Transverse colon (tissue), 4 donors: ENCODE data around the gene ORM2. TPM values are rescaled to one million over a fixed set of nuclear protein-coding genes. Genes with fewer than 3 reads are reported as not detected.

Experiments used
- DNase-seq: peaks from one replicate; pipeline ENCODE4 v3.0.0-alpha.2; 2019
- H3K27ac ChIP-seq, 4 donors: fragments of 200-600 bp; sonication (generic); 2 replicates each; pipeline ENCODE4 v1.5.1; 2016 to 2018; ENCODE audit warnings: inconsistent platforms in 4 of 4
- H3K27me3 ChIP-seq: fragments of 200-600 bp; sonication (generic); 2 replicates; pipeline ENCODE4 v1.5.1; 2017; ENCODE audit warnings: inconsistent platforms
- H3K36me3 ChIP-seq, 4 donors: fragments of 200-600 bp; sonication (generic); 2 replicates each; pipeline ENCODE4 v1.5.1; 2017 to 2019; ENCODE audit warnings: inconsistent platforms in 4 of 4
- H3K4me1 ChIP-seq, 4 donors: fragments of 200-600 bp; sonication (generic); 2 replicates each; pipeline ENCODE4 v1.5.1; 2017 to 2020; ENCODE audit warnings: inconsistent platforms in 4 of 4
- H3K4me3 ChIP-seq, 4 donors: fragments of 200-600 bp; sonication (generic); 1 replicate in 1 of 4; 2 replicates in 3 of 4; pipeline versions ENCODE4 v1.5.1 to v1.6.1; 2017 to 2019; ENCODE audit warnings: inconsistent platforms in 4 of 4
- H3K9me3 ChIP-seq, 2 donors: fragments of 200-600 bp; sonication (generic); 2 replicates each; pipeline ENCODE4 v1.5.1; 2017 to 2019; ENCODE audit warnings: inconsistent platforms in 2 of 2
- EP300 ChIP-seq: sonication (generic); formaldehyde crosslinking; IDR thresholded peaks from one replicate; pipeline ENCODE4 v1.6.1; 2017; ENCODE audit warnings: antibody characterized with exemption, low read depth
- POLR2A ChIP-seq: fragments of 450-650 bp; IDR thresholded peaks from one replicate; pipeline ENCODE4 v1.6.1; 2016; ENCODE audit warnings: antibody characterized with exemption, mild to moderate bottlenecking, moderate library complexity
- POLR2AphosphoS5 ChIP-seq, 3 donors: sonication (generic); formaldehyde crosslinking; IDR thresholded peaks; one replicate each; pipeline ENCODE4 v1.6.1; 2016; ENCODE audit warnings: antibody characterized with exemption in 3 of 3
- WGBS, 2 donors: methylation state at CpG; one replicate each; pipeline ENCODE4 v1.1.5; 2018; ENCODE audit warnings: low coverage in 1 of 2; 5-methylcytosine and 5-hydroxymethylcytosine counted together
- in situ Hi-C, 4 donors: fragments of 200-750 bp; cut with MboI; loops; one replicate each; pipeline versions ENCODE4 v1.15.0 to v1.15.1; 2017; ENCODE audit warnings: low sequenced_read_pairs in 3 of 4, low pct_ligation_motif_present in 1 of 4, low pct_unique_long_range_greater_than_20kb in 1 of 4
- intact Hi-C: fragments of 100-400 bp; cut with DNase I; formaldehyde crosslinking; loops from one replicate; pipeline ENCODE4 v1.15.1; 2023; ENCODE audit warnings: low total_unique reads
- total RNA-seq, 4 donors: library from RNA; depleted of rRNA; stranded (reverse); fragments of >200 nt; gene quantifications; one replicate each; pipeline ENCODE4 v1.1.0, GENCODE V29; 2016
- TF ChIP-seq, protein P1 (sequence below), 5 experiments: fragments of 200-600 bp in 3 of 5; fragments of 450-650 bp in 2 of 5; sonication (generic) in 3 of 5; IDR thresholded peaks; 1 replicate in 2 of 5; 2 replicates in 3 of 5; pipeline ENCODE4 v1.5.1; 2016 to 2017; ENCODE audit warnings: antibody characterized with exemption in 5 of 5, inconsistent platforms in 3 of 5, mild to moderate bottlenecking in 2 of 5, moderate library complexity in 1 of 5

The ORM2 gene
- total RNA-seq, 4 donors from 2014 or later: not detected

DNA sequence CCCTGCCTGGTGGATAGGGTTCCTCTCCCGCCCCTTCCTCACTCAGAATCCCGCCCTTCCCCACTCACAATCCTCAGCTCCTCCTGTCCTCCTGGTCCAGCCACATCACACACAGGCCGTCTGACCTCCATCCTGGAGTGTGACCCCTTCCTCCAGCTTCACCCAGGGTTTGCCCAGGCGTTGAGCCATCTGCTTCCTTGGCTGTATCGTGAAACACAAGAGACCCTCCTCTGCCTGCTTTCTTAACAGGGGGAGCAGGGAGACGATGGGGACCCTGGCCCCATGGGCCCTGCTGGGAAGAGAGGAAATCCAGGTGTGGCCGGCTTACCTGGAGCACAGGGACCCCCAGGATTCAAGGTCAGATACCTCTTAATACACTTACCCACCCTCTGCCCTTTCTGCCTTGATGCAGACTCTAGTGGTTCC, 39.1 kb upstream of the ORM2 start:
- in situ Hi-C loops: loop anchor here in 3 of 4 donors (10.0 to 25.0 kb wide), 3 partner anchors 203 to 478 kb away; partner anchors contain the start of genes AMBP (in 1 of the 3) and KIF12 (in 1 of the 3)
- 65 to 92% methylated on average over 2 to 7 of the region's 7 CpGs for WGBS, 2 donors

DNA sequence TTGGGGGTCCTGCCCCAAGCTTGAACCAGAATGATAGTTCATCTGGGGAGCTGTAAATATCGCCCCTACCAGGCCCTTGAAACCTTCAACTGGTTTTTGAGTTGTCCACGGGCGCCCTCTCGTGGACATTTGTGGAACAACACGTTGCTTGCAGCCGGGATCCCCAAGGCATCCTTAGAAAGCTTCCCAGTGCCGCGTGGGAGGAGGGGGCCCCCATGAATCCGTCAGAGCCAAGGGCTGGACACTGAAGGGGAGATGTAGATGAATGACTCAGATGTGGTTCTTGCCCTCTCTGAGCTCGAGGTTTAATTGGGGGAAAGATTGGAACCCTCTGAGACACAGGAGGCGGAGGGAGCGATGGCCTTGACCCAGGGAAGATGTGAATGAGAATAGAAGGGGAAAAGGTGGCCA, 38.6 kb upstream of the ORM2 start:
- intact Hi-C loops (loop anchor here (2.0 kb wide), 2 partner anchors 184 to 208 kb away; no protein-coding TSS in a partner anchor), in situ Hi-C loops (loop anchor here in 3 of 4 donors (10.0 to 25.0 kb wide), 3 partner anchors 204 to 479 kb away; partner anchors contain the start of genes AMBP (in 1 of the 3) and KIF12 (in 1 of the 3))
- 18 to 100% methylated on average over 2 to 12 of the region's 12 CpGs for WGBS, 2 donors
- TF ChIP-seq EP300 (no peak), POLR2AphosphoS5 (IDR thresholded peaks at IDR 0.05) (no peak)
- TF ChIP-seq, protein P1, sequence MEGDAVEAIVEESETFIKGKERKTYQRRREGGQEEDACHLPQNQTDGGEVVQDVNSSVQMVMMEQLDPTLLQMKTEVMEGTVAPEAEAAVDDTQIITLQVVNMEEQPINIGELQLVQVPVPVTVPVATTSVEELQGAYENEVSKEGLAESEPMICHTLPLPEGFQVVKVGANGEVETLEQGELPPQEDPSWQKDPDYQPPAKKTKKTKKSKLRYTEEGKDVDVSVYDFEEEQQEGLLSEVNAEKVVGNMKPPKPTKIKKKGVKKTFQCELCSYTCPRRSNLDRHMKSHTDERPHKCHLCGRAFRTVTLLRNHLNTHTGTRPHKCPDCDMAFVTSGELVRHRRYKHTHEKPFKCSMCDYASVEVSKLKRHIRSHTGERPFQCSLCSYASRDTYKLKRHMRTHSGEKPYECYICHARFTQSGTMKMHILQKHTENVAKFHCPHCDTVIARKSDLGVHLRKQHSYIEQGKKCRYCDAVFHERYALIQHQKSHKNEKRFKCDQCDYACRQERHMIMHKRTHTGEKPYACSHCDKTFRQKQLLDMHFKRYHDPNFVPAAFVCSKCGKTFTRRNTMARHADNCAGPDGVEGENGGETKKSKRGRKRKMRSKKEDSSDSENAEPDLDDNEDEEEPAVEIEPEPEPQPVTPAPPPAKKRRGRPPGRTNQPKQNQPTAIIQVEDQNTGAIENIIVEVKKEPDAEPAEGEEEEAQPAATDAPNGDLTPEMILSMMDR (IDR thresholded peaks at IDR 0.05): peak; percentile 90 to 96 (median 96)
- Histone ChIP-seq H3K36me3 (no peaks in the 10 kb centered on the region), H3K4me3 (no peak overlapping the region), H3K27ac (no peak overlapping the region), H3K4me1 (no peaks in the 10 kb centered on the region), H3K27me3 (no peaks in the 10 kb centered on the region), H3K9me3 (no peaks in the 10 kb centered on the region)
- DNase-seq: peak; percentile 75

More for the DNA sequence above, 39.1 kb upstream of the ORM2 start:
- H3K27ac ChIP-seq: no peak overlapping the region
- no peaks in the 10 kb centered on the region for H3K27me3 ChIP-seq
- DNase-seq: peak; percentile 3
- TF ChIP-seq EP300: no peak
- no peak for TF ChIP-seq POLR2AphosphoS5 (IDR thresholded peaks at IDR 0.05)
- TF ChIP-seq, protein P1 (IDR thresholded peaks at IDR 0.05): no peak
- TF ChIP-seq POLR2A: no peak
- no peaks in the 10 kb centered on the region for H3K4me1 ChIP-seq
- intact Hi-C loops: loop anchor here (2.0 kb wide), 2 partner anchors 184 to 208 kb away; no protein-coding TSS in a partner anchor
- no peaks in the 10 kb centered on the region for H3K36me3 ChIP-seq
- no peak overlapping the region for H3K4me3 ChIP-seq
- no peaks in the 10 kb centered on the region for H3K9me3 ChIP-seq

DNA sequence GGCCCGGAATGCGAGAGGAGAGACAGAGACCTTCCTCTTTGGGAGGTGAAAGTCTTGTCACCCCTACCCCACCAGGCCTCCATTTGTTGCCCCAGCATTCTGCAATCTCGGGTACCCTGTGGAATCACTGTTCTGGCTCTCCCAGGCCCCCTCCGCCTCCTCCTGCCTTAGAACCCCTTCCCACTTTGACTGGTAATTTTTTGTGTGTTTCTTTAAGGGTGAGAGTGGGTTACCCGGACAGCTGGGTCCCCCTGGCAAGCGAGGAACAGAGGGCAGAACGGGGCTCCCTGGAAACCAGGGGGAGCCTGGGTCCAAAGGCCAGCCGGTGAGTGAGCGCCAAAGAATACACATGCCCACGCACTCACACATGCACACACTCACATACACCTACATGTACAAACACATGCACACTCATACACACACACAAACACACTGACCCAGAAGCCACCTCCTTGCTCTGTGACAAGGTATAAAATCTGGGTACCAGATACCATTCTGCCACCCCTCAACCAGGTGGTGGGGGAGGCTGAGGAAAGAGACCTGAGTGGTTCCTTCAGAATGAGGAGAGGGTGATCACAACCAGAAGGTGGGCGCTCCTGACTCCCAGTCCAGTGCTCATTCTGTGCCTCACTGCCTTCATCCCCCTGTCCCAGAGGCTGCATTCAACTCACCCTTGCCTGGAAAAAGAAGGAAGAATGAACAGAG, 37.6 kb upstream of the ORM2 start:
- peak; percentile 2 for DNase-seq
- no peaks in the 10 kb centered on the region for H3K36me3 ChIP-seq
- in situ Hi-C loops: loop anchor here in 3 of 4 donors (10.0 to 25.0 kb wide), 3 partner anchors 205 to 480 kb away; partner anchors contain the start of genes AMBP (in 1 of the 3) and KIF12 (in 1 of the 3)

DNA sequence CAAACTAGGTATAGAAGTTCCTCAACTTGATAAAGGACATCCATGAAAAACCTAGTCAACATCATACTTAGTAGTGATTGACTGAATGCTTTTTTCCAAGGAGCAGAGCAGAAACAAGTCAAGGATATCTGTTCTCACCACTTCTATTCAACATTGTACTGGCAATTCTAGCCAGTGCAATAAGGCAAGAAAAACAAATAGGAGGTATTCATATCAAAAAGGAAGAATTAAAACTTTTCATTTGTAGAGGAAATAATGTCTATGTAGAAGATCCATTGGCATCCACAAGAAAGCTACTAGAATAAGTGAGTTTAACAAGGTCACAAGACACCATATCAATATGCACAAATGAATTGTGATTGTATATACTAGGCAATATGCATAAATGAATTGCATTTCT, 35.0 kb upstream of the ORM2 start:
- DNase-seq: no peak
- Histone ChIP-seq H3K4me1 (no peaks in the 10 kb centered on the region), H3K4me3 (no peak overlapping the region), H3K27me3 (no peaks in the 10 kb centered on the region), H3K36me3 (no peaks in the 10 kb centered on the region), H3K27ac (no peak overlapping the region), H3K9me3 (no peaks in the 10 kb centered on the region)
- no peak for TF ChIP-seq POLR2A
- TF ChIP-seq, protein P1 (IDR thresholded peaks at IDR 0.05): no peak
- no peak for TF ChIP-seq EP300
- TF ChIP-seq POLR2AphosphoS5 (IDR thresholded peaks at IDR 0.05): no peak
- in situ Hi-C loops (loop anchor here in 3 of 4 donors (10.0 to 25.0 kb wide), 3 partner anchors 207 to 482 kb away; partner anchors contain the start of genes AMBP (in 1 of the 3) and KIF12 (in 1 of the 3)), intact Hi-C loops (no loop called here)

More for the DNA sequence above, 37.6 kb upstream of the ORM2 start:
- Histone ChIP-seq H3K4me1 (no peaks in the 10 kb centered on the region), H3K27ac (no peak overlapping the region), H3K4me3 (no peak overlapping the region), H3K9me3 (no peaks in the 10 kb centered on the region), H3K27me3 (no peaks in the 10 kb centered on the region)
- TF ChIP-seq, protein P1 (IDR thresholded peaks at IDR 0.05): no peak
- intact Hi-C loops: loop anchor here (2.0 kb wide), 2 partner anchors 185 to 209 kb away; no protein-coding TSS in a partner anchor
- WGBS, 2 donors: 80% methylated on average over 11 of the region's 11 CpGs; no CpG with 5 or more reads in 1 of the 2 donors
